ENCODE results near the gene SIGLEC10. TPM values are rescaled to one million over a fixed set of nuclear protein-coding genes. Genes with fewer than 3 reads are reported as not detected.

SIGLEC10 gene
- total RNA-seq, 1 donor from 2014 or later = not detected

DNA sequence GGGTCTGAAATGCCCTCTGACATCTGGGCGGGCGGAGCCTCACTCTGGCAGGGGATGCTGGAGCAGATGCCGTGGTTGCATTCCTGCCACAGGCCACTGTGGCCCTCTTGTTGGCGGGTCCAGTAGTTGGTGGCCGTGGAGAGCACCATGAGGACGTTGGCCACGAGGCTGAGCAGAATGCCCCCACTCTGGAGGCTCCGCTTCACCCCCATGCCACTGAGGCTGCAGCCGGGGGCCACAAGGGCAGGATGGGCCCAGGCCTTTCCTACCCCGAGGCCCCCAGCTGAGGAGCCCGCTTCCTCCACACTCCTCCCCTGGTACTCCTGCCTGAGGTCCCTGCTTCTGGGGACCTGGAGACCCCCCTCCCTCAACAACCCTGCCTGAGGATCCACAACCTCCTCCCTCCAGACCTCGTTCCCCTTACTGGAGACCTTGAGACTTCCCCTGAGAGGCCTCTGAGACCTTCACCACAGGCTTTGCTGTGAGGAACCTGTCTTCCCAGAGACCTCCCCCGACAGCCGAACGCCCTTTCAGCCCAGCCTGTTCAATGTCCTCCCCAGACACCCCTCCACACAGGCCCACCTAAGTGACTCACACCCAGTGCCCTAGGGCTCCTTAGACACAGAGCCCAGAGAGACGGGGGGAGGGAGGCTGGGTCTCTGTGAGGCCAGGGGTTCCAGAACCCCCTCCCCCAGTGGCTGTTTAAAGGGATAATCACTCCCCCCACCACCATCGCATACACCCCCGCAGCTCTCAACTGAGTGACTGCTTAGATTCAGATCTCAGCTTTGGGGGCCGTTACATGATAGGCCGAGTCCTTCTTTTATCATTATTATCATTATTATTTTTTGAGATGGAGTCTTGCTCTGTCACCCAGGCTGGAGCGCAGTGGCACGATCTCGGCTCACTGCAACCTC, 48.8 kb downstream of the SIGLEC10 start, which contains the start of gene CLDND2:
Gene CLDND2, minus strand, starts transcription at position 638 of the 917 bp plus-strand sequence. Its CDS starts 426 bp downstream, at position 212.
- H3K4me1 Mint-ChIP-seq (ENCODE audit: low read depth, unreplicated experiment) = peaks cover 5% of the 10 kb centered on the region
- H3K4me3 Mint-ChIP-seq (ENCODE audit: unreplicated experiment) = peak within 1 kb of the TSS; percentile 97
- peaks cover 18% of the 10 kb centered on the region for H3K27me3 Mint-ChIP-seq (ENCODE audit: unreplicated experiment)
- no peaks in the 10 kb centered on the region for H3K36me3 Mint-ChIP-seq (ENCODE audit: unreplicated experiment)
- TF ChIP-seq, protein P1, sequence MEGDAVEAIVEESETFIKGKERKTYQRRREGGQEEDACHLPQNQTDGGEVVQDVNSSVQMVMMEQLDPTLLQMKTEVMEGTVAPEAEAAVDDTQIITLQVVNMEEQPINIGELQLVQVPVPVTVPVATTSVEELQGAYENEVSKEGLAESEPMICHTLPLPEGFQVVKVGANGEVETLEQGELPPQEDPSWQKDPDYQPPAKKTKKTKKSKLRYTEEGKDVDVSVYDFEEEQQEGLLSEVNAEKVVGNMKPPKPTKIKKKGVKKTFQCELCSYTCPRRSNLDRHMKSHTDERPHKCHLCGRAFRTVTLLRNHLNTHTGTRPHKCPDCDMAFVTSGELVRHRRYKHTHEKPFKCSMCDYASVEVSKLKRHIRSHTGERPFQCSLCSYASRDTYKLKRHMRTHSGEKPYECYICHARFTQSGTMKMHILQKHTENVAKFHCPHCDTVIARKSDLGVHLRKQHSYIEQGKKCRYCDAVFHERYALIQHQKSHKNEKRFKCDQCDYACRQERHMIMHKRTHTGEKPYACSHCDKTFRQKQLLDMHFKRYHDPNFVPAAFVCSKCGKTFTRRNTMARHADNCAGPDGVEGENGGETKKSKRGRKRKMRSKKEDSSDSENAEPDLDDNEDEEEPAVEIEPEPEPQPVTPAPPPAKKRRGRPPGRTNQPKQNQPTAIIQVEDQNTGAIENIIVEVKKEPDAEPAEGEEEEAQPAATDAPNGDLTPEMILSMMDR (IDR thresholded peaks at IDR 0.05; ENCODE audit: partially characterized antibody, unreplicated experiment) = no peak
- H3K27ac Mint-ChIP-seq (ENCODE audit: unreplicated experiment) = peak within 1 kb of the TSS; percentile 96
- DNase-seq = no peak
- peaks cover 22% of the 10 kb centered on the region for H3K9me3 Mint-ChIP-seq (ENCODE audit: unreplicated experiment)

GRCh38 chr19:51367565-51368365, 49.7 kb downstream of the SIGLEC10 start:
- peak; percentile 99 for DNase-seq
- Mint-ChIP-seq H3K27ac (ENCODE audit: unreplicated experiment) (peak overlapping the region; percentile 96), H3K9me3 (ENCODE audit: unreplicated experiment) (peaks cover 22% of the 10 kb centered on the region), H3K4me1 (ENCODE audit: low read depth, unreplicated experiment) (peaks cover 5% of the 10 kb centered on the region), H3K27me3 (ENCODE audit: unreplicated experiment) (peaks cover 15% of the 10 kb centered on the region), H3K4me3 (ENCODE audit: unreplicated experiment) (peak overlapping the region; percentile 97), H3K36me3 (ENCODE audit: unreplicated experiment) (no peaks in the 10 kb centered on the region)
- TF ChIP-seq, protein P1 (IDR thresholded peaks at IDR 0.05; ENCODE audit: partially characterized antibody, unreplicated experiment) = no peak

DNA sequence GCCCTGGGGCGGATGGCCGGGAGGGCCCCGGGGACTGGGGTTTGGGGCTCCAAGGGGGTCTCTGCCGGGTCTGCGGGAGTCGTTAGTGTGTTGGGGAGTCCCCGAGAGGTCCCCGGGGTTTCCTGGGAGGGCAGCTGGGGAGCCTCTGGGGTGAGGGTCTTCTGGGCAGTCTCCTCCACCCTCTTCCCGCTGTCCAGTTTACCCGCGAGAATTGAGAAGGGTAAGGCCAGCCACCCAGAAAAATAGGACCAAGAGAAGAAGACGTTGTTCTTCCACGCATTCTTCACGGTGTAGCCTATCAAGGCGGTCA, 50.2 kb downstream of the SIGLEC10 start:
- peaks cover 12% of the 10 kb centered on the region for H3K27me3 Mint-ChIP-seq (ENCODE audit: unreplicated experiment)
- H3K4me3 Mint-ChIP-seq (ENCODE audit: unreplicated experiment) = peak overlapping the region; percentile 97
- H3K4me1 Mint-ChIP-seq (ENCODE audit: low read depth, unreplicated experiment) = peaks cover 5% of the 10 kb centered on the region
- H3K36me3 Mint-ChIP-seq (ENCODE audit: unreplicated experiment) = no peaks in the 10 kb centered on the region
- TF ChIP-seq, protein P1 (IDR thresholded peaks at IDR 0.05; ENCODE audit: partially characterized antibody, unreplicated experiment) = no peak
- no peak for DNase-seq
- H3K9me3 Mint-ChIP-seq (ENCODE audit: unreplicated experiment) = peaks cover 22% of the 10 kb centered on the region
- H3K27ac Mint-ChIP-seq (ENCODE audit: unreplicated experiment) = peak overlapping the region; percentile 96

GRCh38 chr19:51366389-51367254, 50.8 kb downstream of the SIGLEC10 start:
- H3K36me3 Mint-ChIP-seq (ENCODE audit: unreplicated experiment) = no peaks in the 10 kb centered on the region
- TF ChIP-seq, protein P1 (IDR thresholded peaks at IDR 0.05; ENCODE audit: partially characterized antibody, unreplicated experiment) = no peak
- peaks cover 22% of the 10 kb centered on the region for H3K9me3 Mint-ChIP-seq (ENCODE audit: unreplicated experiment)
- H3K27ac Mint-ChIP-seq (ENCODE audit: unreplicated experiment) = peak overlapping the region; percentile 96
- peak; percentile 96 for DNase-seq
- peak overlapping the region; percentile 97 for H3K4me3 Mint-ChIP-seq (ENCODE audit: unreplicated experiment)
- peaks cover 12% of the 10 kb centered on the region for H3K27me3 Mint-ChIP-seq (ENCODE audit: unreplicated experiment)
- peaks cover 5% of the 10 kb centered on the region for H3K4me1 Mint-ChIP-seq (ENCODE audit: low read depth, unreplicated experiment)
